Measurements from ENCODE around the gene NPHP4.

DNA sequence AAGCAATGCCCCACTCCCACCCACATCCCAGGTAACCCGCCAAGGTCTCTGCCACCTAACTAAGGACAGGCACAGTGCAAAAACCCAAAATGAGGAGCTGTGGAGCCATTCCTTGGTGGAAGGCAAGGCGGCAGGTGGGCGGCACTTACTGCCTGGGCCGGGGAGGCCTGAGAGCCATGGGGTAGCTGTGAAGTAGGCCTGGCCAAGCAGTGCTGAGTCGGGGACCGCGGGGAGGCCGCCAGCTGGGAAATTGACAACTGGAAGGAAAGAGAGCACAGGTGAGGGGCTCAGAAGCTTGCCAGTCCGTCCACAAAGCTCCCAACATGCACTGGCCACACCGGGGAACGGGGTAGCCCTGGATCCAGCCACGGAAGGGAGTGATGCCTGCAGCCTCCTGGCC lies 85.3 kb downstream of the NPHP4 start:
- TF ChIP-seq EZH2phosphoT487 (IDR thresholded peaks at IDR 0.05; ENCODE audit: borderline replicate concordance, low read depth, low read length) = no peak
- TF ChIP-seq, protein P1, sequence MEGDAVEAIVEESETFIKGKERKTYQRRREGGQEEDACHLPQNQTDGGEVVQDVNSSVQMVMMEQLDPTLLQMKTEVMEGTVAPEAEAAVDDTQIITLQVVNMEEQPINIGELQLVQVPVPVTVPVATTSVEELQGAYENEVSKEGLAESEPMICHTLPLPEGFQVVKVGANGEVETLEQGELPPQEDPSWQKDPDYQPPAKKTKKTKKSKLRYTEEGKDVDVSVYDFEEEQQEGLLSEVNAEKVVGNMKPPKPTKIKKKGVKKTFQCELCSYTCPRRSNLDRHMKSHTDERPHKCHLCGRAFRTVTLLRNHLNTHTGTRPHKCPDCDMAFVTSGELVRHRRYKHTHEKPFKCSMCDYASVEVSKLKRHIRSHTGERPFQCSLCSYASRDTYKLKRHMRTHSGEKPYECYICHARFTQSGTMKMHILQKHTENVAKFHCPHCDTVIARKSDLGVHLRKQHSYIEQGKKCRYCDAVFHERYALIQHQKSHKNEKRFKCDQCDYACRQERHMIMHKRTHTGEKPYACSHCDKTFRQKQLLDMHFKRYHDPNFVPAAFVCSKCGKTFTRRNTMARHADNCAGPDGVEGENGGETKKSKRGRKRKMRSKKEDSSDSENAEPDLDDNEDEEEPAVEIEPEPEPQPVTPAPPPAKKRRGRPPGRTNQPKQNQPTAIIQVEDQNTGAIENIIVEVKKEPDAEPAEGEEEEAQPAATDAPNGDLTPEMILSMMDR (conservative IDR thresholded peaks at IDR 0.05; ENCODE audit: low read length) = no peak
